ENCODE results near the gene AKAP8.

AKAP8 gene

GRCh38 chr19:15357906-15358305 lies 21.7 kb downstream of the AKAP8 start:
- TF ChIP-seq EGR1 (IDR thresholded peaks at IDR 0.05) (no peak), EP300 (IDR thresholded peaks at IDR 0.05; ENCODE audit: borderline replicate concordance) (no peak), ZBTB7A (IDR thresholded peaks at IDR 0.05; ENCODE audit: low read depth) (no peak), CREB1 (IDR thresholded peaks at IDR 0.05; ENCODE audit: low read depth) (no peak), MAX (IDR thresholded peaks at IDR 0.05) (no peak), REST (IDR thresholded peaks at IDR 0.05; ENCODE audit: low read depth) (no peak), YY1 (IDR thresholded peaks at IDR 0.05; ENCODE audit: low read depth) (no peak), TAF1 (IDR thresholded peaks at IDR 0.05; ENCODE audit: low read depth) (no peak), CEBPB (IDR thresholded peaks at IDR 0.05) (no peak), TEAD4 (IDR thresholded peaks at IDR 0.05) (no peak), NFIC (IDR thresholded peaks at IDR 0.05) (no peak), TCF12 (IDR thresholded peaks at IDR 0.05; ENCODE audit: low read depth) (no peak), FOXM1 (IDR thresholded peaks at IDR 0.05; ENCODE audit: borderline replicate concordance, low read depth) (no peak), RAD21 (IDR thresholded peaks at IDR 0.05; ENCODE audit: low read depth) (no peak)
- TF ChIP-seq, protein P1, sequence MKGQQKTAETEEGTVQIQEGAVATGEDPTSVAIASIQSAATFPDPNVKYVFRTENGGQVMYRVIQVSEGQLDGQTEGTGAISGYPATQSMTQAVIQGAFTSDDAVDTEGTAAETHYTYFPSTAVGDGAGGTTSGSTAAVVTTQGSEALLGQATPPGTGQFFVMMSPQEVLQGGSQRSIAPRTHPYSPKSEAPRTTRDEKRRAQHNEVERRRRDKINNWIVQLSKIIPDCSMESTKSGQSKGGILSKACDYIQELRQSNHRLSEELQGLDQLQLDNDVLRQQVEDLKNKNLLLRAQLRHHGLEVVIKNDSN (IDR thresholded peaks at IDR 0.05) = no peak

DNA sequence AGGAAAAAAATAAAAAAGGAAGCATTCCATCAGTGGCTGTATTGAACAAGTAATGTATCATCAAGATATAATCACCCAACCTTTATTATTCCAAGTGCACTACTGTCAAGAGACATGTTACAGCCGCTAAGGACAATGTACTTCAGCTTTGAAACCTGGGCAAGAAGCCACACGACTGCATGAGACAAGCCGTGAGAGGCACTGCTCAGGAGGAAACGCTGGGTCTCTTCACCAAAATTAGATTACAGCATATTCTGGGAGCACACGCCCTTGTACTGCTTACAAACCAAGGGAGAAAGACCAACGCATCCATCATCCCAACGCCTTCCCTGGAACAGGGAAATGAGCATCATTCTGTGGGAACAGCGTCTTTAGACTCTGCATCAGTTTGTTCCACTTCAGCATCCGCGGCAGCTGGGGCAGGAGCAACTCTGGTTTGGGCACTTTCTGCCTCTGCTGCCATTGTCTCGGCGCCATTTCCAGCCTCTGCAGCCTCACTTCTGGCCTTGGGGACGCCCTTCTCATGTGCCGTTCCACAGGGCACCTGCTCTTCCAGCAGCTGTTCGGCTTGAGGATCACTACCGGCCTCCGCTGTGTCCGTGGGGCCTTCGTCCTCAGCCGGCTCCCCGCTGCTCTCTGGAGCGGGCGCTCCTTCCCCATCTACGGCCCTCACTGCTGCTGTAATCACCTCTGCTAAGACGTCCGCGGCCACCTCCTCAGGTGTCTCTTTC lies 24.9 kb downstream of the AKAP8 start:
- no peak for TF ChIP-seq CEBPB (IDR thresholded peaks at IDR 0.05)
- no peak for TF ChIP-seq CREB1 (IDR thresholded peaks at IDR 0.05; ENCODE audit: low read depth)
- TF ChIP-seq FOXM1 (IDR thresholded peaks at IDR 0.05; ENCODE audit: borderline replicate concordance, low read depth) = no peak
- no peak for TF ChIP-seq TAF1 (IDR thresholded peaks at IDR 0.05; ENCODE audit: low read depth)
- no peak for TF ChIP-seq REST (IDR thresholded peaks at IDR 0.05; ENCODE audit: low read depth)
- TF ChIP-seq MAX (IDR thresholded peaks at IDR 0.05) = no peak
- TF ChIP-seq NFIC (IDR thresholded peaks at IDR 0.05) = no peak
- no peak for TF ChIP-seq YY1 (IDR thresholded peaks at IDR 0.05; ENCODE audit: low read depth)
- TF ChIP-seq TCF12 (IDR thresholded peaks at IDR 0.05; ENCODE audit: low read depth) = no peak
- TF ChIP-seq ZBTB7A (IDR thresholded peaks at IDR 0.05; ENCODE audit: low read depth) = no peak
- no peak for TF ChIP-seq EP300 (IDR thresholded peaks at IDR 0.05; ENCODE audit: borderline replicate concordance)
- TF ChIP-seq TEAD4 (IDR thresholded peaks at IDR 0.05) = no peak
- no peak for TF ChIP-seq EGR1 (IDR thresholded peaks at IDR 0.05)
- TF ChIP-seq, protein P1 (IDR thresholded peaks at IDR 0.05) = no peak
- TF ChIP-seq RAD21 (IDR thresholded peaks at IDR 0.05; ENCODE audit: low read depth) = no peak

GRCh38 chr19:15353908-15354307 lies 25.7 kb downstream of the AKAP8 start:
- TF ChIP-seq EP300 (IDR thresholded peaks at IDR 0.05; ENCODE audit: borderline replicate concordance) = no peak
- no peak for TF ChIP-seq CEBPB (IDR thresholded peaks at IDR 0.05)
- no peak for TF ChIP-seq EGR1 (IDR thresholded peaks at IDR 0.05)
- no peak for TF ChIP-seq CREB1 (IDR thresholded peaks at IDR 0.05; ENCODE audit: low read depth)
- TF ChIP-seq ZBTB7A (IDR thresholded peaks at IDR 0.05; ENCODE audit: low read depth) = no peak
- TF ChIP-seq MAX (IDR thresholded peaks at IDR 0.05) = no peak
- TF ChIP-seq TEAD4 (IDR thresholded peaks at IDR 0.05) = no peak
- TF ChIP-seq YY1 (IDR thresholded peaks at IDR 0.05; ENCODE audit: low read depth) = no peak
- no peak for TF ChIP-seq FOXM1 (IDR thresholded peaks at IDR 0.05; ENCODE audit: borderline replicate concordance, low read depth)
- no peak for TF ChIP-seq RAD21 (IDR thresholded peaks at IDR 0.05; ENCODE audit: low read depth)
- TF ChIP-seq TAF1 (IDR thresholded peaks at IDR 0.05; ENCODE audit: low read depth) = no peak
- TF ChIP-seq, protein P1 (IDR thresholded peaks at IDR 0.05) = no peak
- TF ChIP-seq REST (IDR thresholded peaks at IDR 0.05; ENCODE audit: low read depth) = no peak
- no peak for TF ChIP-seq TCF12 (IDR thresholded peaks at IDR 0.05; ENCODE audit: low read depth)
- TF ChIP-seq NFIC (IDR thresholded peaks at IDR 0.05) = no peak

All from Ishikawa (cell line).